Uterus (tissue), 2 donors: ENCODE measurements around the gene DCDC2B.

Experiments
- POLR2A ChIP-seq, 2 donors: fragments of 450-650 bp; IDR thresholded peaks; one replicate each; pipeline ENCODE4 v1.6.1; 2016; ENCODE audit warnings: antibody characterized with exemption in 2 of 2, mild to moderate bottlenecking in 1 of 2, moderate library complexity in 1 of 2
- TF ChIP-seq, protein P1 (sequence below), 4 experiments: fragments of 200-600 bp in 2 of 4; fragments of 450-650 bp in 2 of 4; sonication (generic) in 2 of 4; IDR thresholded peaks; one replicate each; pipeline ENCODE4 v1.5.1; 2016 to 2019; ENCODE audit warnings: antibody characterized with exemption in 4 of 4, mild to moderate bottlenecking in 2 of 4, moderate library complexity in 1 of 4

DNA sequence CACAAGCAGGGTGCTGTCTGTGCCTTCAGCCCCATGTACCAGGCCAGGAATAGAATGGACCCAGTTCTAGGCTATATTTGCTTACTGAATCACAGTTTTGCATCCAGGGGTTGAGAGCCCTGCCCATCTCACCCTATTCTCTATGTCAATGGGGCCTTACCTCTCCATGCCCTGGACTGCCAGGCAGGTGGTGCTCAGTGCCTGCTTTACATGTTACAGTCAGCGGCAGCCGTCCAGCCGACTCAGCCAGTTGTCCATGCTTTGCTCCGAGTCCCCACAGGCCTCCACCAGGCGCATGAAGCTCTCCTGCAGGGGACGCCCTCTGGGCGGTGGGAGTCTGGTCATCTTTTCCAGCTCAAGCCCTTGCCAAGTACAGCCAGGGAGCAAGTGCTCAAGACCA is 25.9 kb downstream of the DCDC2B start:
- no peak for TF ChIP-seq POLR2A (IDR thresholded peaks at IDR 0.05)
- TF ChIP-seq, protein P1, sequence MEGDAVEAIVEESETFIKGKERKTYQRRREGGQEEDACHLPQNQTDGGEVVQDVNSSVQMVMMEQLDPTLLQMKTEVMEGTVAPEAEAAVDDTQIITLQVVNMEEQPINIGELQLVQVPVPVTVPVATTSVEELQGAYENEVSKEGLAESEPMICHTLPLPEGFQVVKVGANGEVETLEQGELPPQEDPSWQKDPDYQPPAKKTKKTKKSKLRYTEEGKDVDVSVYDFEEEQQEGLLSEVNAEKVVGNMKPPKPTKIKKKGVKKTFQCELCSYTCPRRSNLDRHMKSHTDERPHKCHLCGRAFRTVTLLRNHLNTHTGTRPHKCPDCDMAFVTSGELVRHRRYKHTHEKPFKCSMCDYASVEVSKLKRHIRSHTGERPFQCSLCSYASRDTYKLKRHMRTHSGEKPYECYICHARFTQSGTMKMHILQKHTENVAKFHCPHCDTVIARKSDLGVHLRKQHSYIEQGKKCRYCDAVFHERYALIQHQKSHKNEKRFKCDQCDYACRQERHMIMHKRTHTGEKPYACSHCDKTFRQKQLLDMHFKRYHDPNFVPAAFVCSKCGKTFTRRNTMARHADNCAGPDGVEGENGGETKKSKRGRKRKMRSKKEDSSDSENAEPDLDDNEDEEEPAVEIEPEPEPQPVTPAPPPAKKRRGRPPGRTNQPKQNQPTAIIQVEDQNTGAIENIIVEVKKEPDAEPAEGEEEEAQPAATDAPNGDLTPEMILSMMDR (IDR thresholded peaks at IDR 0.05), result no peak
